C4-2B (cell line): ENCODE data around the gene HSPB6.

ENCODE experiments used
- CTCF ChIP-seq: fragments of 450-650 bp; conservative IDR thresholded peaks from 2 replicates; pipeline ENCODE4 v1.5.1; 2017; ENCODE audit warnings: mild to moderate bottlenecking
- ZFX ChIP-seq: fragments of 450-650 bp; IDR thresholded peaks from 2 replicates; pipeline ENCODE4 v1.6.1; 2017

- TF ChIP-seq CTCF (no peak), ZFX (no peak)
Measured at GRCh38 chr19:35757231-35757748, 461 bp upstream of the HSPB6 start.
